GM23248 (cell line): ENCODE results near the gene RAD50.

Source experiments
- EZH2 ChIP-seq: fragments of 200-600 bp; sonication (generic); IDR thresholded peaks from 2 replicates; pipeline ENCODE4 v1.6.1; 2018; ENCODE audit warnings: antibody characterized with exemption, mild to moderate bottlenecking; ENCODE audit not compliant: insufficient read depth, poor library complexity, severe bottlenecking
- EZH2phosphoT487 ChIP-seq: fragments of 200-600 bp; sonication (generic); IDR thresholded peaks from 2 replicates; pipeline ENCODE4 v1.6.1; 2018; ENCODE audit warnings: antibody characterized with exemption, moderate library complexity, mild to moderate bottlenecking, low read depth; ENCODE audit not compliant: insufficient read depth

DNA sequence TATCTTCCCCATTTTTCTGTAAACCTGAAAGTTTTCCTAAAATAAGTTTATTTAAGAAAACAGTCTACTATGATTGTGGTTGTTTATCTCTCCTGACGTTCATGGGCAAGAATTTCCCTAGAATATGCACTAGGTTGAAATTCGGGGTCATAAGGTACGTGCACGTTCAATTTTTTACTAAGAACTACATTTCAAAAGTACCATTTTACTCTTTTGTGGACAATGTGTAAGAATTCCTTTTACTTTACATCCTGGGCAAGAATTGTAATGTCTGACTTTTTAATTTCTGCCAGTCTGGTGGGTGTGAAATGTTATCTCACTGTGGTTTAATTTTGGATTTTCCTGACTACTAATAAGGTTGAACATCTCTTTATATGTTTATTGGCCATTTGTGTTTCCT lies 25.8 kb upstream of the RAD50 start:
- no peak for TF ChIP-seq EZH2phosphoT487
- TF ChIP-seq EZH2, result no peak
